HepG2 (cell line): ENCODE data around the gene PLEKHA8. TPM values are rescaled to one million over a fixed set of nuclear protein-coding genes. Genes with fewer than 3 reads are reported as not detected.

Experiments used
- AGO2 ChIP-seq: fragments of 200-400 bp; formaldehyde crosslinking; optimal IDR thresholded peaks from 2 replicates; pipeline ENCODE3; 2017; ENCODE audit warnings: mild to moderate bottlenecking, low read depth, low read length, moderate library complexity
- SAP130 ChIP-seq: IDR thresholded peaks from 2 replicates; pipeline ENCODE4 v1.6.1; 2016; ENCODE audit warnings: low read depth
- ZFP37 ChIP-seq: sonication (generic); formaldehyde crosslinking; IDR thresholded peaks from 2 replicates; pipeline ENCODE4 v1.4.0; 2020; ENCODE audit warnings: missing genetic modification reagents, borderline replicate concordance
- ZNF766 ChIP-seq: sonication (generic); formaldehyde crosslinking; IDR thresholded peaks from 2 replicates; pipeline ENCODE4 v1.5.0; 2020; ENCODE audit warnings: missing genetic modification reagents, borderline replicate concordance
- polyA plus RNA-seq, 8 experiments: library from polyadenylated mRNA; depleted of rRNA in 3 of 8; stranded (reverse) in 7 of 8; unstranded in 1 of 8; fragments of >200 nt; fragmentation: Illumina TruSeq in 4 of 8; extraction: Trizol in 4 of 8; gene quantifications; 2 replicates each; pipeline versions ENCODE4 v1.2.1 to v1.2.3, GENCODE V29; 2011 to 2016; ENCODE audit warnings: low read depth in 4 of 8, missing spikeins in 1 of 8, mixed read lengths in 1 of 8; ENCODE audit not compliant: insufficient read depth in 1 of 8
- total RNA-seq, 5 experiments: library from RNA; depleted of rRNA; stranded (reverse); fragments of >200 nt; fragmentation: Illumina TruSeq; extraction: Trizol; gene quantifications; 2 replicates each; pipeline ENCODE4 v1.2.3, GENCODE V29; 2016; ENCODE audit warnings: low read depth in 1 of 5
- TF ChIP-seq, protein P1 (sequence below): sonication (generic); formaldehyde crosslinking; IDR thresholded peaks from 2 replicates; pipeline ENCODE4 v1.5.1; 2020; ENCODE audit warnings: mild to moderate bottlenecking, missing genetic modification reagents
- TF ChIP-seq, protein P2 (sequence below): sonication (generic); formaldehyde crosslinking; IDR thresholded peaks from 2 replicates; pipeline ENCODE4 v1.4.0; 2020; ENCODE audit warnings: mild to moderate bottlenecking, missing genetic modification reagents, borderline replicate concordance
- TF ChIP-seq, protein P3 (sequence below): sonication (generic); formaldehyde crosslinking; IDR thresholded peaks from 2 replicates; pipeline ENCODE4 v1.4.0; 2020; ENCODE audit warnings: missing genetic modification reagents, borderline replicate concordance

The PLEKHA8 gene
- total and polyA plus RNA-seq, 2 of the 13 experiments (the other 11 are each of a cell fraction or from before 2014, with no cell fraction given), result 12.5 to 26.4 TPM

DNA sequence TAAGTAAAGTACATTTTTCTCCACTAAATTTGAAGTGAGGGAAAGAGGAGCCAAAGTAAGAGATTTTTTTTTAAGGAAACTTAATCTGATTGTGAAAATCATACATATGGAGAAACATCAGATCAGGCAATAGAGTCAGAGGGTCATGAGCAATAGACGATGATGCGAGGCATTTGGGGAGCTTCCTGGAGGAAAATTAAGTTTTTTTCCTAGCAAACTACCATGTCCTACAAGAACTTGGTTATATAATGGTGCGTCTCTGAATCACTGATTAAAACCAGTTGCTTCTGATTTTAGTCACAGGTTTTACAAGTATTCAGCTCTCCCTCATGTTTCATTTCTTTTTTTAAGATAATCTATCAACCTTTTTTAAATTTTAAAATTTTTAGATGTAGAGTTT, 54.5 kb downstream of the PLEKHA8 start (continued):
- TF ChIP-seq, protein P1, sequence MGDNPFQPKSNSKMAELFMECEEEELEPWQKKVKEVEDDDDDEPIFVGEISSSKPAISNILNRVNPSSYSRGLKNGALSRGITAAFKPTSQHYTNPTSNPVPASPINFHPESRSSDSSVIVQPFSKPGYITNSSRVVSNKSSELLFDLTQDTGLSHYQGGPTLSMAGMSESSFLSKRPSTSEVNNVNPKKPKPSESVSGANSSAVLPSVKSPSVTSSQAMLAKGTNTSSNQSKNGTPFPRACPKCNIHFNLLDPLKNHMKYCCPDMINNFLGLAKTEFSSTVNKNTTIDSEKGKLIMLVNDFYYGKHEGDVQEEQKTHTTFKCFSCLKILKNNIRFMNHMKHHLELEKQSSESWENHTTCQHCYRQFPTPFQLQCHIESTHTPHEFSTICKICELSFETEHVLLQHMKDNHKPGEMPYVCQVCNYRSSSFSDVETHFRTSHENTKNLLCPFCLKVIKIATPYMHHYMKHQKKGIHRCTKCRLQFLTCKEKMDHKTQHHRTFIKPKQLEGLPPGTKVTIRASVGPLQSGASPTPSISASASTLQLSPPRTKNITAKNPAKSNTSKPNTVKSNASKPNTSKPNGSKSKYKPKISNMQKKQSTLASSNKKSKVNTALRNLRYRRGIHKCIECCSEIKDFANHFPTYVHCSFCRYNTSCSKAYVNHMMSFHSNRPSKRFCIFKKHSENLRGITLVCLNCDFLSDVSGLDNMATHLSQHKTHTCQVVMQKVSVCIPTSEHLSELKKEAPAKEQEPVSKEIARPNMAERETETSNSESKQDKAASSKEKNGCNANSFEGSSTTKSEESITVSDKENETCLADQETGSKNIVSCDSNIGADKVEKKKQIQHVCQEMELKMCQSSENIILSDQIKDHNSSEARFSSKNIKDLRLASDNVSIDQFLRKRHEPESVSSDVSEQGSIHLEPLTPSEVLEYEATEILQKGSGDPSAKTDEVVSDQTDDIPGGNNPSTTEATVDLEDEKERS, result no peak
- TF ChIP-seq, protein P2, sequence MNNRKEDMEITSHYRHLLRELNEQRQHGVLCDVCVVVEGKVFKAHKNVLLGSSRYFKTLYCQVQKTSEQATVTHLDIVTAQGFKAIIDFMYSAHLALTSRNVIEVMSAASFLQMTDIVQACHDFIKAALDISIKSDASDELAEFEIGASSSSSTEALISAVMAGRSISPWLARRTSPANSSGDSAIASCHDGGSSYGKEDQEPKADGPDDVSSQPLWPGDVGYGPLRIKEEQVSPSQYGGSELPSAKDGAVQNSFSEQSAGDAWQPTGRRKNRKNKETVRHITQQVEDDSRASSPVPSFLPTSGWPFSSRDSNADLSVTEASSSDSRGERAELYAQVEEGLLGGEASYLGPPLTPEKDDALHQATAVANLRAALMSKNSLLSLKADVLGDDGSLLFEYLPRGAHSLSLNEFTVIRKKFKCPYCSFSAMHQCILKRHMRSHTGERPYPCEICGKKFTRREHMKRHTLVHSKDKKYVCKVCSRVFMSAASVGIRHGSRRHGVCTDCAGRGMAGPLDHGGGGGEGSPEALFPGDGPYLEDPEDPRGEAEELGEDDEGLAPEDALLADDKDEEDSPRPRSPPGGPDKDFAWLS, result no peak
- TF ChIP-seq ZFP37 (CRISPR knock-in tag) (no peak), ZNF766 (no peak), SAP130 (CRISPR knock-in tag) (no peak), AGO2 (no peak)
- TF ChIP-seq, protein P3, sequence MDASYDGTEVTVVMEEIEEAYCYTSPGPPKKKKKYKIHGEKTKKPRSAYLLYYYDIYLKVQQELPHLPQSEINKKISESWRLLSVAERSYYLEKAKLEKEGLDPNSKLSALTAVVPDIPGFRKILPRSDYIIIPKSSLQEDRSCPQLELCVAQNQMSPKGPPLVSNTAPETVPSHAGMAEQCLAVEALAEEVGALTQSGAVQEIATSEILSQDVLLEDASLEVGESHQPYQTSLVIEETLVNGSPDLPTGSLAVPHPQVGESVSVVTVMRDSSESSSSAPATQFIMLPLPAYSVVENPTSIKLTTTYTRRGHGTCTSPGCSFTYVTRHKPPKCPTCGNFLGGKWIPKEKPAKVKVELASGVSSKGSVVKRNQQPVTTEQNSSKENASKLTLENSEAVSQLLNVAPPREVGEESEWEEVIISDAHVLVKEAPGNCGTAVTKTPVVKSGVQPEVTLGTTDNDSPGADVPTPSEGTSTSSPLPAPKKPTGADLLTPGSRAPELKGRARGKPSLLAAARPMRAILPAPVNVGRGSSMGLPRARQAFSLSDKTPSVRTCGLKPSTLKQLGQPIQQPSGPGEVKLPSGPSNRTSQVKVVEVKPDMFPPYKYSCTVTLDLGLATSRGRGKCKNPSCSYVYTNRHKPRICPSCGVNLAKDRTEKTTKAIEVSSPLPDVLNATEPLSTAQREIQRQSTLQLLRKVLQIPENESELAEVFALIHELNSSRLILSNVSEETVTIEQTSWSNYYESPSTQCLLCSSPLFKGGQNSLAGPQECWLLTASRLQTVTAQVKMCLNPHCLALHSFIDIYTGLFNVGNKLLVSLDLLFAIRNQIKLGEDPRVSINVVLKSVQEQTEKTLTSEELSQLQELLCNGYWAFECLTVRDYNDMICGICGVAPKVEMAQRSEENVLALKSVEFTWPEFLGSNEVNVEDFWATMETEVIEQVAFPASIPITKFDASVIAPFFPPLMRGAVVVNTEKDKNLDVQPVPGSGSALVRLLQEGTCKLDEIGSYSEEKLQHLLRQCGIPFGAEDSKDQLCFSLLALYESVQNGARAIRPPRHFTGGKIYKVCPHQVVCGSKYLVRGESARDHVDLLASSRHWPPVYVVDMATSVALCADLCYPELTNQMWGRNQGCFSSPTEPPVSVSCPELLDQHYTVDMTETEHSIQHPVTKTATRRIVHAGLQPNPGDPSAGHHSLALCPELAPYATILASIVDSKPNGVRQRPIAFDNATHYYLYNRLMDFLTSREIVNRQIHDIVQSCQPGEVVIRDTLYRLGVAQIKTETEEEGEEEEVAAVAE (CRISPR knock-in tag), result no peak
